GM18507 (cell line): Measurements from ENCODE around the gene MANSC4.

Source experiments
- DNase-seq: peaks from one replicate; pipeline ENCODE4 v3.0.0; 2011; ENCODE audit warnings: low read depth; ENCODE audit not compliant: insufficient read length; ENCODE audit errors: extremely low spot score
- FAIRE-seq: peaks from 2 replicates; lab custom pipeline; 2011; peaks lifted over from hg19 to GRCh38; lab: Jason Lieb, UNC

MANSC4 gene

DNA sequence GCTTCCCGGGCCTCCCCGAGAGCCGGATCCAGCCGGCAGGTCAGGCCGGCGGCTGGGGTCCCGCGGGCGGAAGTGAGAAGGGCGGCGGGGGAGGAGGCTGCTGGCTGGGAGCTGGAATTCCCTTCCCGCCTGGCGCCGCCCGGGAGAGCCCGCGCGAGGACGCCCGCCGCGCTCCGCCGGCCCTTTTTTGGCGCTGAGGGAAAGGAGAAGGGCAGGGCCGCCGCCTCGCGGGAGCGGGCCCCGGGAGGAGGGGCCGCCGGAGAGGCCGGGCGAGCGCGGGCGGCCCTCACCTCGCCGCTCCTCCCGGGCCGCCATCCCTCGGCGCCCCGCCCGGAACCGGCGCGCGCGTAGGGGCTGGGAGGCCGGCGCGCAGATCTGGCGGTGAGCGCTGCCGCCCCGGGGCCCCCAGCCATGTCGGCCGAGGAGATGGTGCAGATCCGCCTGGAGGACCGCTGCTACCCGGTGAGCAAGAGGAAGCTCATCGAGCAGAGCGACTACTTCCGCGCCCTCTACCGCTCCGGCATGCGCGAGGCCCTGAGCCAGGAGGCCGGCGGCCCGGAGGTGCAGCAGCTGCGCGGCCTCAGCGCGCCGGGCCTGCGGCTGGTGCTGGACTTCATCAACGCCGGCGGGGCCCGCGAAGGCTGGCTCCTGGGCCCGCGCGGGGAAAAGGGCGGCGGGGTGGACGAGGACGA lies at the start of gene MANSC4, which contains the start of gene KLHL42:
Gene MANSC4, minus strand, starts transcription at position 317 of the 692 bp plus-strand sequence. CDS start 8,960 bp downstream, outside the sequence.
Gene KLHL42, plus strand, starts transcription at position 314 of the 692 bp plus-strand sequence. Its CDS starts 98 bp downstream, at position 412.
- peak; percentile 46 for FAIRE-seq
- peak; percentile 53 for DNase-seq

DNA sequence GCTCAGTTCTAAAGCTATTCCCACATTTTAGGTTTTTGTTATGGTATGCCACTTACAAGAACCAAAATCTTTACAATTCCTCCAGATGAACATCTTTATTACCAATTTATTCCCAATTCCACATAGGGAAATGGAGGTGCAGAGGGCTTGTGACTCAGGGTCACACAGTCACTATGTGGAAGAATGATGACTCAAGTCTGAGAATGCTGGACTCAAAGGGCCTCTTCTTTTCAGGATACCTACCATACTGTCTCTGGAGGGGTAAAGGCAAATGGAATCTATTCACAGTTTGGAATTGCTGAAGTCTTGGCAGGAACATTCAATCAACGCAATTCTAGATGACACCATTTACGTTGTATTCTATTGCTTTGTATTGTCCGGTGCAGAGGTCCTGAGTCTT lies 48.2 kb upstream of the MANSC4 start:
- DNase-seq (no peak), FAIRE-seq (no peak)

DNA sequence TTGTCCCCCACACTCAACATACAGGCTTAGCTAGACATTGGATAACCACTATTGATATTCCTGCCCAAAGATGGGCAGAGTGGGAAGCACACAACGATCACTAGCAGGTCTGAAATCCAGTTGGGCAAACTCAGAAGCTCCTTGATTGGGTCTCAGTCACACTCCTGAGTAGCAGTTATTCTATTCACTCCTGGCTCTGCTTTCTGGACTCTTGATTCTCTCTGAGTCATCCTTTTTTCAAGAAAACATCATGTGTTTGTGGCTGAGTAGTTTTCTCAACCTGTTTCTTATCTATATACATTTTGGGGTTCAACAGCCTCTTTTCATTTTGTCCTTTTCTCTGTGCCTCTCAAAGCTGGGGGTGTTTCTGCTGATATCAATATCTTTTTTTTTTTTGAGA lies 46.0 kb upstream of the MANSC4 start:
- DNase-seq (no peak), FAIRE-seq (no peak)

DNA sequence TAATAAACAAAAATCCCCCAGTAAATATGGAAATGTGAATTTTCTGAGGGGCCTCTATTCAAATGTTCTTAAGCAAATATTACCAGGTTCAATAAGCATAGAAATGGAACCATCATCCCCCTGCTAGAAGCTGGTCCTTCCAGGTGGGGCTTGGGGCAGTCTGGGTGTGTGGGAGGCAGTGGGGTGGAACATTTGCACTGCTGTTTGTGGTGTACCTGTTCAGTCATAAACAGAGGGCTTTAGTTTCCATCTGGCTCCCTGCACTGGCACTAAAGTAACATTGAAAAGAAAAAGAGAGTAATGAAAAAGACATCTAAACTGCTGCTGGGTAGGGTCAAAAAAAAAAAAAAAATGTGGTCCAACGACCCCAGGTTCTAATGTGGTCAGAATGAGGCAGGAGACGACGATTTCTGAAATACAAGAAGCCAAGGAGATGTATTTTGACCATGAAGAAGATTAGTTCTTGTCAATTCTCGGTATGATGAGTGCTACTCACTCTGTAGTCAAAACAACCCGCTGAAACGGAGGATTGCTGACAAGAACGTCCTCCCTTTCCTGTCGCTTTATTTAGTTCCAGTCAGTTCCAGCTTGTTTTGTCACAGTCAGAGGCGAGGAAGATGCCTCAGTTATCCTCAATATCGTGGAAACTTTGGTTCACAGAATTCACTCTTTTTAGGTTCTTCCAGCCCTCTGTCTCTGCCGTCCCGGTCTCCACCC lies 44.2 kb upstream of the MANSC4 start:
- DNase-seq (peak; percentile 25), FAIRE-seq (peak; percentile 83)

DNA sequence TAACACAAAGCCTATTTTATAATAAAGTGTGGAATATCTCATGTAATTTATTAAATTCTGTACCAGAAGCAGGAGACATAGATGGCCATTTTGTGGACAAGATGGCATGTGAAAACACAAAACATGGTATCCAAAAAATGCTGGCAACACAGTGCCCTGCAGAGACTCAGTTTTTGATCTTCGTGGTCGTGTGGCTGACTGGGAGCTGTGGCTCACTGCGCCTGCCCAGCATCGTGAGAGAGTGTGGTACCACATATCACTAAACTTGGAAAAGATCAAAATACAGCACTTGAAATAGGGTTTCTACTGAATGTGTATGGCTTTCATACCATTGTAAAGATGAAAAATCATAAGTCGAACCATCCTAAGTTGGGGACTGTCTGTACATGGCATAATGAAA lies 43.0 kb upstream of the MANSC4 start:
- FAIRE-seq (no peak), DNase-seq (no peak)

DNA sequence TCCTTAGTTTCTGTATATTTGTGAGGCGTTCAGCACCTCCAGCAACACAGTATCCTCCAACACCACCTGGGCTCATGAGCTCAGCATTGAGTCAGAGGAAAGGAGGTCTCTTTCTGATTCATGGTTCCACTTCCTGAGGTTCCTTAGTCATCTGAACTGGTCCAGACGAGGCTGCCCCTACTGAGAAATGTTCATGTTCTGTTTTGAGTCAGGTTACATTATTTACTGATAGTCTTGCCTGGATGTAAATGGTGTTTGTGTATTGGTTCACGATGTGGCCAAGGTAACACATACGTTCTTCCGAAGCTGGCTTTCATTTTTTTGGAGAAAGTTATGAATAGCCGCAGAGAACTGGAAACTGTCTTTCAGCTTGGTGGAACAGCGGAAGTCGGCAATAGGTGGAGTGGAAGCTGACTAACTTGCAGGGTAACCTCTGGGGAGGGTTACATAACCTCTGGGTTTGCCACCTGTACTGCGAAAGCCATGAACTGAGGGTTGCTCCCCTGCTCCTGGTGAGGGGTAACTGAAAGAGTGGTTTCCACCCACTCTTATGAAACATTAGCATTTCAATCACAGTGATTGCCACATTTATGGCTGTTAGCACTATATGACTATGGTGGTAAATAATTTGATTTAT lies 42.2 kb upstream of the MANSC4 start:
- DNase-seq (peak; percentile 15), FAIRE-seq (peak; percentile 75)

DNA sequence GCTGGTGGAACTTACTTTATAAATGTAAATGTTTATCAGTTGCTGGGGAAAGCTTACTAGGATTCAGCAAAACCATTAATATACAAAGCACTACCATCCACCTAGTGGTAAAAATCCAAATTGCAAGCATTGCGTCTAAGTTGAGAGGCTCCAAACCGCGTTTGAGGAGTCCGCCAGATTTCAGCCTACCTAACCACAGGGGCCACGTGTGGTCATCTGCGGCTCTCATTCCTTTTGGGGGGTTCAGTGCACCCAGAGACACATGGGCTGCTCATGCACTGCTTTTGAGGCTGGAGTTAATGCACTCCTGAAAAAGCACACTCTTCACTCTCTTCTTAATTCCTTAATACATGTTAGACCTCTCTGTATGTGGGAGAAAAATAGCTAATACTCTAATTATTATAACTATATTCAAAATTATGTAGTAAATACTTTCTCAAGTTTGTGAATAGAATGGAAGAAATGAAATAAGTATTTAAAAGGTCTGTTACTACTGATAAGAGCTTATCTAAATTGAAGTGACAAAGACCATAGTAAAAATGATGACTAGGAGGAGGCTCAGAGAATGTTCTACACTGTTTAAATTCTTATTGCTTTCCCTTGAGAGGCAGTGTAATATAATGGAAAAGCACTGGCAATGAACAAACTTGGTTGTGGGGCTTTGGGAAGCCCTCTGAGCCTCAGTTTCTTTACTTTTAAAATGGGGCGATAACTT lies 41.4 kb upstream of the MANSC4 start:
- DNase-seq: peak; percentile 30
- peak; percentile 73 for FAIRE-seq

DNA sequence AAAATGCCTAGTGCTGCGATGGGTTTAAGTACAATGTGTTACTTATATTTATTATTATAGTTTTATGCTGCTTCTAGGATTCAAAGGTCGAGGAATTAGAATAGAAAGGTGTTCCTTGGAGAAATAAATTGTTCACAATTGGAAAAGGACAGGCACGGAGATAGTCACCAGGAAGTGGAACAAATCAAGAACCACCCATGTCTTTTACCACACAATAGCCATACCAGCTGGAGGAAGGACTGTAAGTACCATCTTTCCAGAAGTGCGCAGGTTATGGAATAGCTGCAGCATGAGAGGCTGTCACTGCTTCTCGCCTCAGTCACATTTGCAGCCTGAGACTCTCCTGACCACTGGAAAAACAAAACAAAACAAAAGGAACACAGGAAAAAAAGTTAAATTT lies 40.5 kb upstream of the MANSC4 start:
- DNase-seq: no peak
- FAIRE-seq: no peak

DNA sequence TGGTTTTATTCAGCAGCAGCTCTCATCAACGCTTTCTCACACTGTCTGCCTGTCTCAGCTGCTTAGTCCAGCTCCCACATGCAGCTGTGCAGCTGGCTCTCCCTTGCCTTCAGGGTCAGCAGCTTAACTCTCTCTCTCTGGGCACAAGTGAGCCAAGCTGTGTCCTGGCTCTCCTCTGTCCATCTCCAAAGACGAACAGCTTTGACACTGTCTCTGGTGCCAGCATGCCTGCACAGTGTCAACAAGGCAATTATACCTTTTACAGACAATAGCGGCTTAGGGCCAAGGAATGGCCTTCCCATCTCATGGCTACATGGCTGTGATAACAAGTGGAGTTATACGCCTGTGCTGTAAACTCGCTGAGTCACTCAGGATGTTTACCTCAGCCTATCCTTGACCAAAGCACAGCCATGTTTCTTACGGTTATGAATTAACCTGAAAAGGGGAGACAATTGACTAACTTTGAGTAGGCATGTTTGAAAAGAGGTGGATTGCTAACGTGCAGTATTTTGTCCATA lies 38.4 kb upstream of the MANSC4 start:
- no peak for FAIRE-seq
- no peak for DNase-seq

DNA sequence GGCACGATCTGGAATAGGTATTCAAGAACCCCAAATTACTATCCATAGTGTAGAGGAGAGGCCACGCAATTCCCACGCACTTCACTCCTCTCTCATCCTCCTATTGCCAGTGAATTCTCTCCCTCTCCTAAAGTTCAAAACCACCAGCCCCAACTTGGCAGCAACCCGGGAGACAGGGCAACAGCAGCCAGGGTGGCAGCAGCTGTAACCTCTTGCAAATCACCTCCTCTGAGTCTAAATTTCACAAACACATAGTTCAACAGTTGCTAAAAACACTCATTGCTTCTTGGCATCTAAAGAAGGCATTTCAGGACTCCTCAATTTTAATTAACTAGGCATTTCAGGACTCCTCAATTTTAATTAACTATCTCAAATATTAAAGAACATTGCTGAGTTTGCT lies 37.7 kb upstream of the MANSC4 start:
- FAIRE-seq (no peak), DNase-seq (no peak)

DNA sequence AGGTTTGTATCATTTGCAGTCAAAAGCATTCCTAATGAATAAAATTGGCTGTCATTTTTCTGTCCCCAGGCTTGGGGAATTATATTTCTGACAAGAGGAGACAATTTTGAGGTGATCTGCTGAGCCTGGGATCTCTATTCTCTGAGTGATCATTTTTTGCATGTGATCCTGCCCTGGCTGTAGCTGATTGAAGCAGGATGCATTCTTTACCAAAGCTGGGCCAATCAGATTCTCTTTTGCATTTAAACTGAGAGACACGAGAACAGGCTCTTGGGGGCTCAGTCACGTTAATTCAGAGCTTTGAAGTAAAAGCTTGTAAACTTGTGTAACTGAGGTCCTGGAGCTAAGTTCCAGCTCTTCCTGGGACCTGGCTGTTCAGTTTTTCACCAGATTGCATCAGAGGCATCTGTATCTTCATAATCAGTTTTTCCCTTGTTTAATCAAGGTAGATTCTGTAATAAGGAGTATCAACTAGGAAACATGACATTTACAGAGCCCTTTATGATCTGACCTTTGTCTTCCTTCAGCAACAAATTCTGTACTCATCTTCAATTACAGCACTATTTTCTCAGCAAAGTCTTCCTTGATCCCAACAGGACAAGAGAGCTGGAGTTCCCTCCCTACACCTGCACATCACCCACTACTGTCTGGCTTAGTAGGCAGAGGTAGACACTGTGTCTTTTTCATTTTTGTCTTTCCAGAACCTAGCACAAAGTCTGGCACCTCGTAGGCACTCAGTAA lies 35.0 kb upstream of the MANSC4 start:
- FAIRE-seq: no peak
- no peak for DNase-seq

DNA sequence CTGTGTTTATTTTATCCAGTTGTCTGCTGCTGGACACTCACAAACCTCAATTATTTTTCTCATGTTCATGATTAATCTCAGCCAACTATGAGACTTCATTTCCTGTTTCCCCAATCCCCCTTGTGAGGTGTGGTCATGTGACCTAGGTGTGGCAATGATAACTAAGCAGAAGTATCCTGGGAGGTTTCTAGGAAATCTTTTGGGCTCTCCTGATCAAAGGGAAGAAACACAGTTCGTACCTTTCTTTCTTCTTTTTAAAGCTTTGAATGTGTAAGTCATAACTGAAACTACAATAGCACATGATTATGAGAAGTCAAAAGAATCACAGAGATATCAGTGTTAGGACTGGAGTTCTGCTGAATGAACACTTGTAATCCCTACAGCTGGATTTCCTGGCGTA lies 34.4 kb upstream of the MANSC4 start:
- DNase-seq (no peak), FAIRE-seq (no peak)

DNA sequence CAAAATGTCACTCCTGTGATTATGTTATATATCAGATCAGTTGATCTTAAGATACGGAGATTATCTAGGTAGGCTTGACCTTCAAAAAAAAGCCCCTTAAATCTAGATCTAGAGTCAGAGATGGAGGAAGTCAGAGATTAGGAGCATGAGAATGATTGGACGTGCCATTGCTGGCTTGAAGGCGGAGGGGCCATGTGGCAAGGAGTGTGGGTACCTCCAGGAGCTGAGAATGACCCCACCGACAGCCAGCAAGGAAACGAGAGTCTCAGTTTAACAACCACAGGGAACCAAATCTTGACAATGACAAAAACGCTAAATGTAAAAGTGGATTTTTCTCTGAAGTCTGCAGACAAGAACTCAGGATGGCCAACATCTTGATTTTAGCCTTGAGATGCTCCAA lies 32.5 kb upstream of the MANSC4 start:
- FAIRE-seq (no peak), DNase-seq (no peak)

DNA sequence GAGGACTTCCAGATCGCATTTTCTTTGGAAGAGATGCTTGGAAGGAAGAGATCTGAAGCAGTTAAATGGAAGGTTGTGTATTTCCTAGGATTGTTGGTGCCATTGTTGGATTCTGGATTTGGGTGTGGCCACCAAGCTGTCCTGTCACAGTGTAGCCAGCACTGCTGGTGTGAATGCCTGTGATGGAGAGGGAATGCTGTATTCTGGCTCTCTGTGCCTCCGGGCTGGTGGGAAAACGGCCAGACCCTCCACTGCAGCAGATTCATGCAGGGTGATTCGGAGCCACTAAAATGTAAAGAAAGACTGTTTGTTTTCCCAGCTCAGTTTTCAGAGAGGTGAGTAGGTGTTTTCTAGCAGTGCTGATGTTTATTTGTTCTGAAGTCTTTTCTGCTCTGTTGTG lies 30.7 kb upstream of the MANSC4 start:
- FAIRE-seq: no peak
- DNase-seq: no peak

DNA sequence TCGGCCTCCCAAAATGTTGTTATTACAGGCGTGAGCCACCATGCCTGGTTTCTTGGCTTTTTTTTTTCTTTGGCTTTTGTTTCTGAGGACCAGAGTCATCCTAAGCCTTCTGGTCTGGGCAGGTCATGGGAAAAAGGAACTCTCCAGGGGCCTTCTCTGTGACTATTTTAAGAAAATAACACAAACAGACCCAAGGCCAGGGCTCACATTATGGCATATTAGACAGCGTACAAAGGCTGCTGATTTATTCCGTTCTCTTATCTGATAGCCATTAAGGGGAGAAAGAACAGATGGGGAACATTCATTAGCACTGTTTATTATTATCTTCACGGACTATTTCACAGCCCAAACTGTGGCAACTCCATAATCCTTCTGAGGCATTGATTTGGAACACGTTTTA lies 28.8 kb upstream of the MANSC4 start:
- FAIRE-seq: no peak

DNA sequence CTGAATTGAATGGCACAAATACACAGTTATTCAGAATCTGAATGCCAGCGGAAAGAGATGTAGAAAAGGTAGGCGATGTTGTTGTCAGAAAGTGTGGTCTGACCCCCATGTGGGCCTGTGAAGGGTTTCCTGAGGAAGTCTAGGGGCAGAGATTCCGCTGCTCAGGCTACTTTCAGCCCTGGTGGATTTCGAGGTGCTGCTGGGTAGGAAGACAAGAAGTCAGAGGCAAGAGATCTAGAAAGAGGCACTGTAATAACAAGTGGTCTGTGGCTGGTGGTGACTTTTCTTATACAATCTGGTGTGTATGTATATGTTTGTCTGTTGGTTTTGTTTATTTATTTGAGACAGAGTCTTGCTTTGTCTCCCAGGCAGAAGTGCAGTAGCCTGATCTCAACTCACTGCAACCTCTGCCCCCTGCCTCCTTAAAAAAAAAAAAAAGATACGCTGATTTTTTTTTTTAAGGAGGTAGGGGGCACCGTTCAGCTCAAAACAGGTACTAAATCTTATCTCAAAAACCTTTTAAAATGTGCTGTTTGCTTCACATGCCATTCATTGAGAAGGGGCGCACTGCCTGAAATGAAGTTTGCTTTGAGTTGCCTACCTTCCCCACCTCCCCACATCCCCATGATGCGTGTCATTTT lies 27.1 kb upstream of the MANSC4 start:
- no peak for DNase-seq
- FAIRE-seq: no peak

More for the DNA sequence above, 28.8 kb upstream of the MANSC4 start:
- DNase-seq: no peak

DNA sequence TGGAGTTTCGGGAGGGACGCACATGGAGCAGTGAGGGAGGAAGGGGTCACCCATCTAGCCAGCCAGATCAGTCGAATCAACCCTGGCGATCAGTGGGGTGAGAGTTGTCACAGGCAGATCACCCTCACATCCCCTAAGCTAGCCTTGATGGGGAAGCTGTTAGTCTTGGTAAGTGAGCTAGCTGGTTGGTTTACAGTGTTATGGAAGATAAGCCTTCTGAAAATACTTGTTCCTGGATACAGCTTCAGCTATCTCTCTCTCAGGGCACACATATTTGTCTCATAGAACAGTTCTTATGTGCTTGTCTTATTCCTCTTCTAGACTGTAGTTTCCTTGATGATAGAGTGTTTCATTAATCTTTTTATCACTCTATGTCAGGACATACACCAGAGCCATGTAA lies 26.2 kb upstream of the MANSC4 start:
- FAIRE-seq (no peak), DNase-seq (no peak)

DNA sequence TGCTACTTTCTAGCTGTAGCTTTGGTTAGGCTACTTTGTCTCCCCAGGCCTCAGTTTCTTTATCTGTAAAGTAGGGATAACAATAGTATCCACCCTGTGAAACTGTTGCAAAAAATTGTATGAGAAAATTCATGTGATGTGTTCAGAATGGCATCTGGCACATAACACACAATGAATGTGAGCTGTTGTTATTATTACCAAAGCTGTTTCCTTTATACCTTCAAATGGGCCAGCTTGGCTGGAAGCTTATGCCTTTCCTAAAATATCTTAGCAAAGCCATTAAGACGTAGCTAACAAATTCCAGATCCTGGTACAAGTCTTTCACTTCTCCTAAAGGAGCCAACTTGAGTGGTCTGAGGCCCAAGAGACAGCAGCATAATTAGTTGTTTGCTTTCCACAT lies 25.2 kb upstream of the MANSC4 start:
- DNase-seq (no peak), FAIRE-seq (no peak)

DNA sequence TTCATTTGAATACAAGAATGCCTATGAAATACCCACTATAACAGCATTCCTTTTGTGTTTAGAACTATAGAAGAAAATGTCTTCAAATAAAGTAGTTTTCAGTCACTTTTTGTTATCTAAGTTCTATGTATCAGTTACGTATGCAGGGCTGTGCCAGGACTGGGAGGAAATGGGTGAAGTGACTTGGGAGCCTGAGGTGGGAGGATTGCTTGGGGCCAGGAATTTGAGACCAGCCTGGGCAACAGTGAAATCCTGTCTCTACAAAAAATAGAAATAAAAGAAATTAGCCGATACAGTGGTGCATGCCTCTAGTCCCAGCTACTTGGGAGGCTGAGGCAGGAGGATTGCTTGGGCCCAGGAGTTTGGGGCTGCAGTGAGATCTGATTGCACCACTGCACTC lies 22.9 kb upstream of the MANSC4 start:
- no peak for DNase-seq
- FAIRE-seq: no peak
